A549 (cell line): ENCODE measurements around the gene DYNC1I1. TPM values are rescaled to one million over a fixed set of nuclear protein-coding genes. Genes with fewer than 3 reads are reported as not detected.

Source experiments
- ATAC-seq, 2 experiments: fragments of 200-7000 bp in 1 of 2; fragments of >200 bp in 1 of 2; cut with Nextera tagmentation in 1 of 2; cut with Tn5 transposase in 1 of 2; 3 replicates each; pipeline versions ENCODE4 v1.8.0 to v1.9.1; 2018 to 2020; ENCODE audit warnings: mild to moderate bottlenecking in 1 of 2, moderate library complexity in 1 of 2
- CTCF ChIA-PET: fragments of 300-600 bp; sonication (Branson Sonifier 250); formaldehyde crosslinking; extraction: SDS; loops from one replicate; lab custom pipeline; 2021; ENCODE audit warnings: antibody characterized with exemption, inconsistent platforms; lab: Yijun Ruan, JAX
- POLR2A ChIA-PET: fragments of 350-600 bp; formaldehyde crosslinking; extraction: SDS; loops from one replicate; lab custom pipeline; 2021; ENCODE audit warnings: antibody characterized with exemption, inconsistent platforms; lab: Yijun Ruan, JAX
- DNase-seq, 2 experiments: peaks; one replicate each; pipeline versions ENCODE4 v3.0.0 to v3.0.0-alpha.2; 2011 to 2016; ENCODE audit warnings: low read depth in 1 of 2, low spot score in 1 of 2
- FAIRE-seq: peaks from 2 replicates; lab custom pipeline; 2011; peaks lifted over from hg19 to GRCh38; lab: Jason Lieb, UNC
- H3K27ac ChIP-seq, 2 experiments: fragments of >200 bp; sonication (Bioruptor Twin); formaldehyde crosslinking; 3 replicates each; pipeline ENCODE4 v1.5.1; 2016 to 2017
- H3K4me1 ChIP-seq: fragments of >200 bp; sonication (Bioruptor Twin); formaldehyde crosslinking; 3 replicates; pipeline ENCODE4 v1.6.1; 2016
- H3K4me2 ChIP-seq: fragments of >200 bp; sonication (Bioruptor Twin); formaldehyde crosslinking; 3 replicates; pipeline ENCODE4 v1.6.1; 2016
- H3K4me3 ChIP-seq: fragments of >200 bp; sonication (Bioruptor Twin); formaldehyde crosslinking; 3 replicates; pipeline ENCODE4 v1.5.1; 2016
- H3K9me3 ChIP-seq: fragments of >200 bp; sonication (Bioruptor Twin); formaldehyde crosslinking; 3 replicates; pipeline ENCODE4 v1.6.1; 2016
- BCL3 ChIP-seq: fragments of >200 bp; sonication (Bioruptor Twin); formaldehyde crosslinking; IDR thresholded peaks from 3 replicates; pipeline ENCODE4 v1.6.1; 2016
- BHLHE40 ChIP-seq: IDR thresholded peaks from 2 replicates; pipeline ENCODE4 v1.6.1; 2012; ENCODE audit warnings: low read depth, low read length, inconsistent platforms
- CEBPB ChIP-seq, 2 experiments: fragments of >200 bp in 1 of 2; sonication (Bioruptor Twin) in 1 of 2; formaldehyde crosslinking in 1 of 2; IDR thresholded peaks; 2 replicates each; pipeline ENCODE4 v1.6.1; 2012 to 2016
- CHD2 ChIP-seq: fragments of 150-350 bp; IDR thresholded peaks from 2 replicates; pipeline ENCODE4 v1.6.1; 2014; ENCODE audit warnings: low read length; ENCODE audit not compliant: partially characterized antibody
- FOSB ChIP-seq: fragments of 250-450 bp; sonication (Bioruptor Pico); IDR thresholded peaks from 2 replicates; pipeline ENCODE4 v1.5.0; 2020; ENCODE audit warnings: mild to moderate bottlenecking, moderate library complexity
- FOSL2 ChIP-seq, 2 experiments: fragments of 450-650 bp in 1 of 2; fragments of >200 bp in 1 of 2; sonication (Bioruptor Twin) in 1 of 2; formaldehyde crosslinking; IDR thresholded peaks; 2 replicates each; pipeline versions ENCODE4 v1.5.0 to v1.6.1; 2016 to 2020; ENCODE audit warnings: mild to moderate bottlenecking in 1 of 2, moderate library complexity in 1 of 2
- GATA3 ChIP-seq: IDR thresholded peaks from 2 replicates; pipeline ENCODE4 v1.6.1; 2012; ENCODE audit warnings: borderline replicate concordance
- HOXB5 ChIP-seq: fragments of 250-450 bp; sonication (Bioruptor Pico); IDR thresholded peaks from 2 replicates; pipeline ENCODE4 v1.5.0; 2020; ENCODE audit warnings: mild to moderate bottlenecking, moderate library complexity
- KDM5A ChIP-seq: fragments of 200-600 bp; sonication (generic); IDR thresholded peaks from 2 replicates; pipeline ENCODE4 v1.6.1; 2016; ENCODE audit warnings: antibody characterized with exemption, mild to moderate bottlenecking
- MYC ChIP-seq: IDR thresholded peaks from 2 replicates; pipeline ENCODE4 v1.6.1; 2012; ENCODE audit warnings: mild to moderate bottlenecking, inconsistent platforms, low read length, improper control_type of control experiment, borderline replicate concordance
- NPAS2 ChIP-seq: fragments of 250-450 bp; sonication (Bioruptor Pico); IDR thresholded peaks from 2 replicates; pipeline ENCODE4 v1.8.0; 2022; ENCODE audit warnings: mild to moderate bottlenecking, moderate library complexity, borderline replicate concordance
- NR3C1 ChIP-seq: fragments of >200 bp; sonication (Bioruptor Twin); formaldehyde crosslinking; IDR thresholded peaks from 3 replicates; pipeline ENCODE4 v1.6.1; 2017
- PBX3 ChIP-seq: IDR thresholded peaks from 2 replicates; pipeline ENCODE4 v1.6.1; 2012
- POLR2A ChIP-seq: IDR thresholded peaks from 2 replicates; pipeline ENCODE4 v1.6.1; 2012; ENCODE audit warnings: mild to moderate bottlenecking, low read length
- RAD21 ChIP-seq, 2 experiments: fragments of >200 bp in 1 of 2; sonication (Bioruptor Twin) in 1 of 2; formaldehyde crosslinking in 1 of 2; IDR thresholded peaks in 1 of 2; conservative IDR thresholded peaks in 1 of 2; 2 replicates in 1 of 2; 3 replicates in 1 of 2; pipeline ENCODE4 v1.6.1; 2012 to 2018; ENCODE audit warnings: inconsistent platforms in 1 of 2
- RNF2 ChIP-seq: fragments of 200-600 bp; sonication (generic); IDR thresholded peaks from 2 replicates; pipeline ENCODE4 v1.6.1; 2016; ENCODE audit warnings: low read depth, mild to moderate bottlenecking, antibody characterized with exemption, moderate library complexity, borderline replicate concordance
- SMC3 ChIP-seq: fragments of >200 bp; sonication (Bioruptor Twin); formaldehyde crosslinking; IDR thresholded peaks from 3 replicates; pipeline ENCODE4 v1.6.1; 2018; ENCODE audit warnings: inconsistent platforms
- SREBF2 ChIP-seq: fragments of 450-650 bp; IDR thresholded peaks from 2 replicates; pipeline ENCODE4 v1.6.1; 2014; ENCODE audit warnings: mild to moderate bottlenecking, moderate library complexity
- ZC3H11A ChIP-seq: fragments of 450-650 bp; IDR thresholded peaks from 2 replicates; pipeline ENCODE4 v1.6.1; 2014; ENCODE audit warnings: antibody characterized with exemption, mild to moderate bottlenecking
- ZSCAN20 ChIP-seq: fragments of 250-450 bp; sonication (Bioruptor Pico); IDR thresholded peaks from 2 replicates; pipeline ENCODE4 v1.8.0; 2022; ENCODE audit warnings: mild to moderate bottlenecking, moderate library complexity
- WGBS: methylation state at CpG from one replicate; pipeline ENCODE4 v1.1.6; 2017; ENCODE audit errors: missing lambda C conversion rate; 5-methylcytosine and 5-hydroxymethylcytosine counted together
- polyA plus RNA-seq, 4 experiments: library from polyadenylated mRNA; depleted of rRNA in 3 of 4; stranded (reverse); fragments of >200 nt; fragmentation: RNase III in 1 of 4; extraction: RNeasy Plus Mini Kit Qiagen cat#74134 plus additional on column Dnase treatment in 1 of 4; gene quantifications; 2 replicates in 3 of 4; 3 replicates in 1 of 4; pipeline ENCODE4 v1.2.3, GENCODE V29; 2011 to 2017
- TF ChIP-seq, protein P1 (sequence below): IDR thresholded peaks from 2 replicates; pipeline ENCODE4 v1.6.1; 2012
- TF ChIP-seq, protein P2 (sequence below): fragments of 250-450 bp; sonication (Bioruptor Pico); IDR thresholded peaks from 2 replicates; pipeline ENCODE4 v1.5.0; 2021; ENCODE audit warnings: mild to moderate bottlenecking, moderate library complexity, borderline replicate concordance
- TF ChIP-seq, protein P3 (sequence below): fragments of 200-600 bp; sonication (generic); IDR thresholded peaks from 2 replicates; pipeline ENCODE4 v1.6.1; 2016; ENCODE audit warnings: antibody characterized with exemption, mild to moderate bottlenecking, moderate library complexity

Gene DYNC1I1
- polyA plus RNA-seq, 2 of the 4 experiments (the other 2 are of a cell fraction): 0.04 TPM; not detected in 1

GRCh38 chr7:95736635-95737034 is 35.7 kb upstream of the DYNC1I1 start:
- peak in 1 of 2 experiments; percentile 34; a peak in 1 of 6 replicates for ATAC-seq
- no peak overlapping the region for H3K4me2 ChIP-seq
- CTCF ChIA-PET: no interaction called here
- TF ChIP-seq, protein P1, sequence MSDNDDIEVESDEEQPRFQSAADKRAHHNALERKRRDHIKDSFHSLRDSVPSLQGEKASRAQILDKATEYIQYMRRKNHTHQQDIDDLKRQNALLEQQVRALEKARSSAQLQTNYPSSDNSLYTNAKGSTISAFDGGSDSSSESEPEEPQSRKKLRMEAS: no peak
- TF ChIP-seq RNF2 (no peak), GATA3 (no peak), KDM5A (no peak), RAD21 (conservative IDR thresholded peaks at IDR 0.05 in 1 of 2, IDR thresholded peaks at IDR 0.05 in 1 of 2) (no peak), POLR2A (no peak), NPAS2 (CRISPR knock-in tag) (no peak), CEBPB (IDR thresholded peaks at IDR 0.05) (no peak), ZC3H11A (no peak), ZSCAN20 (CRISPR knock-in tag) (no peak), CHD2 (no peak), SREBF2 (no peak), NR3C1 (no peak), FOSL2 (IDR thresholded peaks at IDR 0.05) (no peak), FOSL2 (CRISPR knock-in tag; IDR thresholded peaks at IDR 0.05) (no peak)
- TF ChIP-seq, protein P2, sequence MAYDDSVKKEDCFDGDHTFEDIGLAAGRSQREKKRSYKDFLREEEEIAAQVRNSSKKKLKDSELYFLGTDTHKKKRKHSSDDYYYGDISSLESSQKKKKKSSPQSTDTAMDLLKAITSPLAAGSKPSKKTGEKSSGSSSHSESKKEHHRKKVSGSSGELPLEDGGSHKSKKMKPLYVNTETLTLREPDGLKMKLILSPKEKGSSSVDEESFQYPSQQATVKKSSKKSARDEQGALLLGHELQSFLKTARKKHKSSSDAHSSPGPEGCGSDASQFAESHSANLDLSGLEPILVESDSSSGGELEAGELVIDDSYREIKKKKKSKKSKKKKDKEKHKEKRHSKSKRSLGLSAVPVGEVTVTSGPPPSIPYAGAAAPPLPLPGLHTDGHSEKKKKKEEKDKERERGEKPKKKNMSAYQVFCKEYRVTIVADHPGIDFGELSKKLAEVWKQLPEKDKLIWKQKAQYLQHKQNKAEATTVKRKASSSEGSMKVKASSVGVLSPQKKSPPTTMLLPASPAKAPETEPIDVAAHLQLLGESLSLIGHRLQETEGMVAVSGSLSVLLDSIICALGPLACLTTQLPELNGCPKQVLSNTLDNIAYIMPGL (CRISPR knock-in tag): no peak
- TF ChIP-seq, protein P3, sequence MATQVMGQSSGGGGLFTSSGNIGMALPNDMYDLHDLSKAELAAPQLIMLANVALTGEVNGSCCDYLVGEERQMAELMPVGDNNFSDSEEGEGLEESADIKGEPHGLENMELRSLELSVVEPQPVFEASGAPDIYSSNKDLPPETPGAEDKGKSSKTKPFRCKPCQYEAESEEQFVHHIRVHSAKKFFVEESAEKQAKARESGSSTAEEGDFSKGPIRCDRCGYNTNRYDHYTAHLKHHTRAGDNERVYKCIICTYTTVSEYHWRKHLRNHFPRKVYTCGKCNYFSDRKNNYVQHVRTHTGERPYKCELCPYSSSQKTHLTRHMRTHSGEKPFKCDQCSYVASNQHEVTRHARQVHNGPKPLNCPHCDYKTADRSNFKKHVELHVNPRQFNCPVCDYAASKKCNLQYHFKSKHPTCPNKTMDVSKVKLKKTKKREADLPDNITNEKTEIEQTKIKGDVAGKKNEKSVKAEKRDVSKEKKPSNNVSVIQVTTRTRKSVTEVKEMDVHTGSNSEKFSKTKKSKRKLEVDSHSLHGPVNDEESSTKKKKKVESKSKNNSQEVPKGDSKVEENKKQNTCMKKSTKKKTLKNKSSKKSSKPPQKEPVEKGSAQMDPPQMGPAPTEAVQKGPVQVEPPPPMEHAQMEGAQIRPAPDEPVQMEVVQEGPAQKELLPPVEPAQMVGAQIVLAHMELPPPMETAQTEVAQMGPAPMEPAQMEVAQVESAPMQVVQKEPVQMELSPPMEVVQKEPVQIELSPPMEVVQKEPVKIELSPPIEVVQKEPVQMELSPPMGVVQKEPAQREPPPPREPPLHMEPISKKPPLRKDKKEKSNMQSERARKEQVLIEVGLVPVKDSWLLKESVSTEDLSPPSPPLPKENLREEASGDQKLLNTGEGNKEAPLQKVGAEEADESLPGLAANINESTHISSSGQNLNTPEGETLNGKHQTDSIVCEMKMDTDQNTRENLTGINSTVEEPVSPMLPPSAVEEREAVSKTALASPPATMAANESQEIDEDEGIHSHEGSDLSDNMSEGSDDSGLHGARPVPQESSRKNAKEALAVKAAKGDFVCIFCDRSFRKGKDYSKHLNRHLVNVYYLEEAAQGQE: no peak
- TF ChIP-seq, all 56 proteins: peak for 0
- Histone ChIP-seq H3K27ac (no peak overlapping the region), H3K9me3 (no peaks in the 10 kb centered on the region), H3K4me1 (no peaks in the 10 kb centered on the region), H3K4me3 (no peak overlapping the region)
- POLR2A ChIA-PET: no interaction called here
- DNase-seq (no peak), FAIRE-seq (no peak)
- 0% methylated on average over 3 of the region's 3 CpGs for WGBS

- CTCF ChIA-PET: no interaction called here
- DNase-seq (no peak), ATAC-seq (no peak), FAIRE-seq (no peak)
- WGBS: 30% methylated on average over 2 of the region's 3 CpGs
- POLR2A ChIA-PET: no interaction called here
- Histone ChIP-seq H3K4me1 (no peaks in the 10 kb centered on the region), H3K4me2 (no peak overlapping the region), H3K27ac (no peak overlapping the region), H3K9me3 (no peaks in the 10 kb centered on the region), H3K4me3 (no peak overlapping the region)
- TF ChIP-seq, protein P2 (CRISPR knock-in tag): no peak
- no peak for TF ChIP-seq MYC
- TF ChIP-seq PBX3: no peak
- no peak for TF ChIP-seq ZC3H11A
- TF ChIP-seq SMC3: no peak
- TF ChIP-seq HOXB5 (CRISPR knock-in tag): no peak
- TF ChIP-seq CHD2: no peak
- TF ChIP-seq CEBPB (IDR thresholded peaks at IDR 0.05): no peak
- TF ChIP-seq BHLHE40: no peak
- TF ChIP-seq FOSB (CRISPR knock-in tag): no peak
- TF ChIP-seq BCL3: no peak
Measured at GRCh38 chr7:95737828-95738505, 34.4 kb upstream of the DYNC1I1 start.
